ENCODE data around the gene BCLAF3. TPM values are rescaled to one million over a fixed set of nuclear protein-coding genes. Genes with fewer than 3 reads are reported as not detected.

Gene BCLAF3
- 1 to 10 TPM; 3.0 to 4.7 TPM for total RNA-seq

DNA sequence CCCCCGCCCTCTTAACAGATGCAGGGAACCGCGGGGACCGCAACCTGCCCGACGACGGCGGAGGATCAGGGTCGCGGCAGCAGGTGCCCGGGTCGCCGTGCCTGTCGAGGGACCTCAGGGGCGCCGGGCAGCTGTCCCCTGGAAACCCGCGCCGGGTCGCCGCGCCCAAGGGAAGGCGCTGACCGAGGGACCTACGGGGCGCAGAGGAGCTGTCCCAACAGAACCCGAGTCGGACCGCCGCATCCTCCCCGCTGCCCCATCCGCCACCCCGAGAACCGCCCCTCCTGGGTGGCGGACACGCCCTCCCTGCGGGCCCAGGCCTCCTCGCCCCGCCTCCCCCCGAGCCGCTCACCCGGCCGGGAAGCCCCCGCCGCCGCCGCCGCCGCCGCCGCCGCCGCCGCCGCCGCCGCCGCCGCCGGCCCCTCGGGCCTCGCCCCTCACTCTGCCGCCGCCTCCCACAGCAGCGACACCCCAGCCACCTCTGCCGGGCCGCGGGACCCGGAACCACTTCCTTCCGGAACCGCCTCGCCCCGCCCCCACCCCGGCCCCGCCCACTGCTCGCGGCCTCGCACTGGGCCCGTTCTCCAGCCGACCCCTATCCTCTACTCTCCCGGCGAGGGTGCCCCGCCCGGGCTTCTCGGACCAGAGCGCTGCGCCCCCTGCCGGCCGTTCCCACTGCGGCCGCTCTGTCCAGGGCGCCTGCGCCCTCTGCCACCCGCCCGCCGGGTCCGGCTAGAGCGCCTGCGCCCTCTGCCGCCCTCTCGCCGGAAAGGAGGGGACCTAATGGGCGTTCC, at the start of gene BCLAF3:
BCLAF3 (minus strand) TSS at position 506 of the 794 bp plus-strand sequence. CDS start 20,797 bp downstream, outside the sequence.
- H3K27me3 Mint-ChIP-seq, result no peaks in the 10 kb centered on the region
- peak within 1 kb of the TSS; percentile 82 for H3K27ac Mint-ChIP-seq
- ATAC-seq (replicated peaks), result peak; percentile 98
- H3K4me1 Mint-ChIP-seq, result no peaks in the 10 kb centered on the region
- H3K9me3 Mint-ChIP-seq, result no peaks in the 10 kb centered on the region
- peak within 1 kb of the TSS; percentile 89 for H3K4me3 Mint-ChIP-seq
- peaks cover 6% of the 10 kb centered on the region for H3K36me3 Mint-ChIP-seq (ENCODE audit: low read depth)

DNA sequence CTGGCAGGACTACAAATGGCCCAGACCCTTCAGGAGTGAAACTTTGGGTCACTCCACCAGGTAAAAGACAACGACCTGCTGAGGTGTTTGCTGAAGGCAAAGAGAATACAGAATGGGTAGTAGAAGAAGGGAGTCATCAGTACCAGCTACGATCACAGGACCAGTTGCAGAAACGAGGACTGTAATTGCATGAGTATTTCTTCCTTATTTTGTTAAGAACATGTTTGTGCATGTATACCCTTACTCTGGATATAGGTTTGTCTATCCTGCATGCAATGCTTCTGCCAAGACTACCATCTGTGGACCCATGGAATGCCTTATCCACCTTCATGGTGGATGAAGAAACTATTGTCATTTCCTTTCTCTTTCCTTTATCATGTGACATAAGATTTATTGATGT, 48.1 kb upstream of the BCLAF3 start:
- H3K27ac Mint-ChIP-seq, result no peak overlapping the region
- no peaks in the 10 kb centered on the region for H3K9me3 Mint-ChIP-seq
- H3K4me1 Mint-ChIP-seq, result no peaks in the 10 kb centered on the region
- ATAC-seq (replicated peaks), result no peak
- H3K27me3 Mint-ChIP-seq, result no peaks in the 10 kb centered on the region
- no peak overlapping the region for H3K4me3 Mint-ChIP-seq
- H3K36me3 Mint-ChIP-seq (ENCODE audit: low read depth), result no peaks in the 10 kb centered on the region

DNA sequence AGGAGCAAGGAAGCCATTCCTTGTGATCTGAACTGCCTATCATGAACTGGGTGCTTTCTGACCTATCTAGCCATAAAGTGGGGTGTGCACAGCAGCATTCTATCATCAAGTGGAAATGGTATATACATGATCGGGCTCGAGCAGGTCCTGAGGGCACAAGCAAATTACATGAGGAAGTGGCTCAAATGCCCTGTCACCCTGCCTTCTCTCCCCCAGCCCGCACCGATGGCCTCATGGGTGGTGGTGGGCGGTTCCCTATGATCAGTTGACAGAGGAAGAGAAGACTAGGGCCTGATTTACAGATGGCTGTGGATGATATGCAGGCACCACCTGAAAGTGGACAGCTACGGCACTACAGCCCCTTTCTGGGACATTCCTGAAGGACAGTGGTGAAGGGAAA, 46.3 kb upstream of the BCLAF3 start:
- Mint-ChIP-seq H3K9me3 (no peaks in the 10 kb centered on the region), H3K4me3 (no peak overlapping the region), H3K27me3 (no peaks in the 10 kb centered on the region), H3K27ac (no peak overlapping the region), H3K36me3 (ENCODE audit: low read depth) (no peaks in the 10 kb centered on the region), H3K4me1 (no peaks in the 10 kb centered on the region)
- no peak for ATAC-seq (replicated peaks)

DNA sequence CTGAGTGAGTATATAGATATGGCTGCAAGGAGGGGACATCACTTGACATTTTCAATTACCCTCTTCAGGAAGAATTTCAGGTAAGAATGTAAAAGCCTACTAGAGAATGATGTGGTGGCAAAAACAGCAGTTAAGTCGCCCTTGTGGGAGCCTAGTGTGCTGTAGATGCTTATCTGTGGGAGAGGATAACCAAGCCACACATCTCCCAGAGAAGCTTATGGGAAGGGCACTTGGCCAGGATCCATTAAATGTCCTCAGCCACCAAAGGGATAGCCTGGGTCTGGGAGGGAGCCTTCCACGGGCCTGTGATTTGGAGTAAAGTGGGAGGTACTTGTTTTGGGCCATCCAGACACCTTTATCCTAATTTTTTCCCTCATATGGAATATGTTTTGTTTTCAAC, 41.3 kb upstream of the BCLAF3 start:
- Mint-ChIP-seq H3K27ac (no peak overlapping the region), H3K27me3 (no peaks in the 10 kb centered on the region), H3K4me3 (no peak overlapping the region), H3K9me3 (no peaks in the 10 kb centered on the region), H3K36me3 (ENCODE audit: low read depth) (no peaks in the 10 kb centered on the region), H3K4me1 (no peaks in the 10 kb centered on the region)
- no peak for ATAC-seq (replicated peaks)

DNA sequence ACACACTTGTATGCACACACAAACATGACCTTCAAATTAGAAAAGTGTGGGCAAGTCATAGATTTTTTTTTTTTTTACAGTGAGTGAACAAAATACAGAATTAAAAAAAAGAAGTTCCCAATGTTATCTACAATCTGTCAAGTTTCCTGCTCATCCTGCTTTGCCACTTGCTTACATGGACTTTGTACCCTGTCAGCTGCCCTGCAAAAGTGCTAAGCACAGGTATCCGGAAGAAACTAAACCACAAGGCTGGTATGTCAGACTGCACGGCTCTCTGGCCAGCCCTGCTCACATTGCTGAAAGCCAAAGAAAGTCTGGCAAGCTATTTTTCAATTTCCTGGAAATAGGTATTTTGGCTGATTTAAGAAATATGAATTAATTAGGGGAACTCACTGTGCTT, 38.9 kb upstream of the BCLAF3 start:
- no peaks in the 10 kb centered on the region for H3K27me3 Mint-ChIP-seq
- no peak overlapping the region for H3K4me3 Mint-ChIP-seq
- no peaks in the 10 kb centered on the region for H3K9me3 Mint-ChIP-seq
- ATAC-seq (replicated peaks), result no peak
- no peak overlapping the region for H3K27ac Mint-ChIP-seq
- H3K4me1 Mint-ChIP-seq, result no peaks in the 10 kb centered on the region
- H3K36me3 Mint-ChIP-seq (ENCODE audit: low read depth), result no peaks in the 10 kb centered on the region

DNA sequence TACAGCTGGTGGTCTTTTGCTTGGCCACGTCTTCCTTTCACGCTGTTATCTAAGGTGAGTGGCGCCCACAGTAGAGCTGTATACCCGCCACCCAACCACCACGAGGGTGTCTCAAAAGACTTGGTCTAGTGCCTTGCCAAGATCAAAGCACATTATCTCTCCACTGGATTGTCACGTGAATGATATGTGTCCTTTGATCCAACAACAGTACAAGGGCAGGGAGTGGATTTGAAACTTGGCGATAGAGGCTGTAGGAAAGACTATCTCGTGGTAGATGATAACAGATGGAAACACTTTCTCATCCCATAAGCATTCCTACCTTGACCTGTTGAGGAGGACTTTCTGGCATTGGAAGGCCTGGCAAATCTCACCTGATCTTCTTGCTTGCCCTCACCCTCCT, 37.7 kb upstream of the BCLAF3 start:
- no peaks in the 10 kb centered on the region for H3K9me3 Mint-ChIP-seq
- H3K36me3 Mint-ChIP-seq (ENCODE audit: low read depth), result no peaks in the 10 kb centered on the region
- no peak overlapping the region for H3K4me3 Mint-ChIP-seq
- no peaks in the 10 kb centered on the region for H3K27me3 Mint-ChIP-seq
- no peaks in the 10 kb centered on the region for H3K4me1 Mint-ChIP-seq
- ATAC-seq (replicated peaks), result no peak
- no peak overlapping the region for H3K27ac Mint-ChIP-seq

DNA sequence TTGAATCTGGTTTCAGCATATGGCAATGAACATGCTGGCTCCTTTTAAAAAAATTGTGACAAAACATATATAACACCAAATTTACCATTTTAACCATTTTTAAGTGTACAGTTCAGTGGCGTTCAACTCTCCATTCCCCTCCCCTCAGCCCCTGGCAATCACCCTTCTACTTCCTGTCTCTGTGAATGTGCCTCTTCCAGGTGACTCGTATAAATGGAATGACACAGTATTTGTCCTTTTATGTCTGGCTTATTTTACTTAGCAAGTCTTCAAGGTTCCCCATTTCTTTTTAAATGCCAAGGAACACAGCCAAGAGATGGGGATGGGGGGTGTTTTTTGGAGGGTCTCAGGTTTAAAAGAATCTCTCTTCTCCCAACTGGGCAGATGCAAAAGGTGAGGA, 35.4 kb upstream of the BCLAF3 start:
- no peaks in the 10 kb centered on the region for H3K36me3 Mint-ChIP-seq (ENCODE audit: low read depth)
- no peak for ATAC-seq (replicated peaks)
- no peaks in the 10 kb centered on the region for H3K4me1 Mint-ChIP-seq
- peaks cover 4% of the 10 kb centered on the region for H3K27me3 Mint-ChIP-seq
- H3K4me3 Mint-ChIP-seq, result no peak overlapping the region
- H3K9me3 Mint-ChIP-seq, result no peaks in the 10 kb centered on the region
- H3K27ac Mint-ChIP-seq, result no peak overlapping the region

DNA sequence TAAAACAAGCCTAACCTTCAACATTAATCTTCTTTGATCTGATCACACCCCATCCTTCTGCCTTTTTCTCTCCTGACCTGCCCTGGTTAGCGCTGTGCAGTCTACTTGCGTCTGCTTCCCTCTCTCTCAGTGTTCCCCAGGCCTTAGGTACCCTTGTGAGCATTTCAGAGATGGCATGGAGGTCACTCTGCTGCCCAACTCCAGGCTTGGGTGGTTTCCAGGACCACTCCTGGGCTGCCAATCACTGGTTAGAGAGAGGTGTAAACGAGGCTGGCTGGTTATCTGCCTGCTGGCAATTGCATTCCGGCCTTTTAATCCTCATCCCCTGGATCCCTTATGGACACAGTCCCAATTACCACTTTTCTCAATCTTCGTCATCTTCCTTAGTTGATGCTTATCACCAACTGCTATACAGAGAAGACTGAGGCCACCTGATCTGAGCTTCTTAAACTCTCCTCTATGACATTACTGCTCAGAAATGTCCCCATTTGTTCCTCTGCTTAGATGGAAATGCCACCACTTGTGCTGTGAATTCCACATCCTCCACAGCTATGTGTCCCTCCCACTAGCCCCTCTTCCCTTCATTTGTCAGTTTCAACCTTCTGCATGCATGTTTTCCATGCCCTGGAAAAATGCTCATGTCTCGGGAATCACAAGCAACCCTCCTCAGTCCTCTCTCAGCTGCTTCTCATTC, 29.0 kb upstream of the BCLAF3 start:
- Mint-ChIP-seq H3K36me3 (ENCODE audit: low read depth) (no peaks in the 10 kb centered on the region), H3K27ac (no peak overlapping the region)
- no peak for ATAC-seq (replicated peaks)

DNA sequence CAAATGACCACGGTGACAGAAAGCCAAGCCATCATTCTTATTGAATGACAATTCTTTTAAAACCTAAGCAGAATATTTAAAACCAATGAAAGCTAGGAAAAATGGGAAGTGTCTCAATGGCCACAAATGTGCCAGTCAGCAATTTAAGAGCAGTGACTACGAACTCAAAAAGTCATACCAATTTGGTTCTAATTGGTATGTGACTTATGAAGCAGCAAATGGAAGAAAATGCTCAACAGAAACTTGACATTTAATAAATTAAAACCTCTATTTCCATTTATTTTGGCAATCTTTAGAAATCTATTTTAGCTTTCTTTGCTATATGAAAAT, 25.7 kb upstream of the BCLAF3 start:
- H3K4me3 Mint-ChIP-seq, result no peak overlapping the region
- no peak for ATAC-seq (replicated peaks)
- no peaks in the 10 kb centered on the region for H3K36me3 Mint-ChIP-seq (ENCODE audit: low read depth)
- H3K9me3 Mint-ChIP-seq, result peaks cover 13% of the 10 kb centered on the region
- H3K27me3 Mint-ChIP-seq, result peaks cover 4% of the 10 kb centered on the region
- H3K27ac Mint-ChIP-seq, result no peak overlapping the region
- no peaks in the 10 kb centered on the region for H3K4me1 Mint-ChIP-seq

More for the DNA sequence above, 29.0 kb upstream of the BCLAF3 start:
- Mint-ChIP-seq H3K27me3 (peaks cover 8% of the 10 kb centered on the region), H3K4me1 (no peaks in the 10 kb centered on the region), H3K9me3 (peaks cover 13% of the 10 kb centered on the region), H3K4me3 (no peak overlapping the region)

DNA sequence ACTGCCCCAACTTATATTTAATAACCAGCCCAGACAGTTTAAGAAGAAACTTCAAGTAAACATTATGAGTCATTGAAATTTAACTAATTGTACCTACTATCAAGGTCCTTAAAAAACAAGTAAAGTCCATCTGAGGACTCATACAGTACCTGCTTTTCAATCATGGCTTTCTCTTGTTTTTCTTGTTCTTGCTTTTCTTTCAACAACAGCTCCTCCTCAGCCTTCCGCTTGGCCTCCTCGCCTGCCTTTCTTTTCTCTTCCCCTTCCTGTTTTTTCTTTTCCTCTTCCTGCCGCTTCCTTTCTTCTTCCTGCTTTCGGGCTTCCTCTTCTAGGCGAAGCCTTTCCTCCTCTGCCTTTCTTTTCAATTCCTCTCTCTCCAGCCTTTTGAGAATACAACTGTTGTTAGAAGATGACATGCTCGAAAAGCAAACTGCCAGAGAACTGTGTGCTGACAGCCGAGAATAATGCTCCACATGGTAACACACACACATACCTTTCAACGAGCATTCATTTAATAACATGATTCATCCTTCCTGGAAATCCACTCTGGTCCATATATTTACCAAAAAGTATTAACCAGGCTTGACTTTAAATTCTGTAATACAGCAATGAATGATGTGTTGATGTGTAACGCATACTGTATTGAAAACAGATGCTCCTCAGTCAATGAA, 25.2 kb upstream of the BCLAF3 start:
- no peaks in the 10 kb centered on the region for H3K4me1 Mint-ChIP-seq
- peaks cover 4% of the 10 kb centered on the region for H3K27me3 Mint-ChIP-seq
- peaks cover 13% of the 10 kb centered on the region for H3K9me3 Mint-ChIP-seq
- ATAC-seq (replicated peaks), result no peak
- H3K36me3 Mint-ChIP-seq (ENCODE audit: low read depth), result no peaks in the 10 kb centered on the region
- no peak overlapping the region for H3K4me3 Mint-ChIP-seq
- H3K27ac Mint-ChIP-seq, result no peak overlapping the region

DNA sequence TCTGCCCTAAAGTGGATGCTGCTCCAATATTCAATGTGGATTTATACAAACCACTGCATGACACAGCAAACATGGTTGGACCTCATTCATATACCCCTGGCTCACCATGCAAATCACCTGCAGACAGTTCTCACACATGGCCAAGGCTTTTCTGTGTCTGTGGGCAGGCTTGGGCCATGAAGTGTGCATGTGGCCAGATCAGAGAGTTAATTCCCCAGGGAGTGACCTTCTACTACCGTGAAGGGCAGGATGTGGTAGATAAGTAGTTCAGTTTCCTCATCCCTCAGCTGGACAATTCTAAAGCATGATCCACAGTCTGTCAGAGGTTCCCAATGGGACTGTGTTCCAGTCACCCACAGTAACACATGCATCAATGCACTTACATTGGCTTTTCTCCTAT, 24.6 kb upstream of the BCLAF3 start:
- H3K27me3 Mint-ChIP-seq, result peaks cover 4% of the 10 kb centered on the region
- H3K36me3 Mint-ChIP-seq (ENCODE audit: low read depth), result no peaks in the 10 kb centered on the region
- H3K9me3 Mint-ChIP-seq, result peaks cover 13% of the 10 kb centered on the region
- ATAC-seq (replicated peaks), result no peak
- H3K4me1 Mint-ChIP-seq, result no peaks in the 10 kb centered on the region
- H3K4me3 Mint-ChIP-seq, result no peak overlapping the region
- no peak overlapping the region for H3K27ac Mint-ChIP-seq

DNA sequence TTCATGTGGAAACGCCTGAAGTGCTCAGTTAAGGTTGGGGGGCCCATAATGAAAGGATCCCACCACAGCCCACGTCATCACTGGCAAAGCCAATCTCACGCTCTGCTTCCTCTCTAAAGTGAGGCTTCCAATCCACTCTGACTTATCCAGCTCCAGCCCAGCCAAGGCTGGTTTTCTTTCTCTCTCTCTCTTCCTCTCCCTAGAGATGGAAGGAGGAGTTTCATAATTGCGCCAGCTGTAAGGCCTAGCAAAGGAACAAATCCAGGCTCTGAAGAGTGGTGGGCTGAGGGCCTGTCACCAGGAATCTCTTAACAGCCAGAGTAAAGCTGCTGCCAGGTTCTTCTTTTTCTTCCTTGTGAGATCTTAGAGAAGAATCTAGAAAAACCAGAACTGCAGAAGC, 20.7 kb upstream of the BCLAF3 start:
- no peak for ATAC-seq (replicated peaks)
- no peaks in the 10 kb centered on the region for H3K4me1 Mint-ChIP-seq
- no peaks in the 10 kb centered on the region for H3K27me3 Mint-ChIP-seq
- no peak overlapping the region for H3K4me3 Mint-ChIP-seq
- peaks cover 10% of the 10 kb centered on the region for H3K9me3 Mint-ChIP-seq
- no peaks in the 10 kb centered on the region for H3K36me3 Mint-ChIP-seq (ENCODE audit: low read depth)
- no peak overlapping the region for H3K27ac Mint-ChIP-seq

DNA sequence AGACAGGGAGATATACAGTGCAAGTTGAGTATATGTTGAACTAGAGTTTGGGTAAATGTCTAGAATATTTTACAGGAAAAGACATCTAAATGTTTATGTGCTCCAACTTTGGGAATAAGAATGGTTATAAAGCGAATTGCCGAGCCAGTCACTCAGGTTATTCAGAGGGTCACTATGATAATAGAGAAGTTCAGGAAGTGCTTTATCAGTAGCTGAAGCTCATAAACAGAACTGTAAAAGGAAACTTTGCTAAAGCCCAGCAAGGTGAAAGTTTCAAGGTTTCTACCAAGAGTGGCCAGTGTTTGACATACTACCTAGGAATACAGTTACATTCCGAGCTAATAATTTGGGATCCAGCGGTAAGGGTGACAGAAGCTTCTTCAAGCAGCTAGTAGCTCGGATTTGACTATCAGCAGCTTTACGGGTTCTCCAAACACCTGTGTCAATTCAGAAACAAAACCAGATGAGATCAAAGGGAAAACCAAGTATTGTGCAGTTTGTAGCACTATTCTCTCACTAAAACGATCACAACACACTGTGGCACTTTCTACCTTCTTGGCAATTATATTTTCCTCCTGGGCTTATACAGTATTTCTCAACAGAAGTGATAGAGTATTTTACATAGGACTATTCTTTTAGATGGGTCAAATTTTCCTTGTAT, 17.2 kb upstream of the BCLAF3 start:
- no peak for ATAC-seq (replicated peaks)
- H3K27me3 Mint-ChIP-seq, result no peaks in the 10 kb centered on the region
- no peak overlapping the region for H3K4me3 Mint-ChIP-seq

DNA sequence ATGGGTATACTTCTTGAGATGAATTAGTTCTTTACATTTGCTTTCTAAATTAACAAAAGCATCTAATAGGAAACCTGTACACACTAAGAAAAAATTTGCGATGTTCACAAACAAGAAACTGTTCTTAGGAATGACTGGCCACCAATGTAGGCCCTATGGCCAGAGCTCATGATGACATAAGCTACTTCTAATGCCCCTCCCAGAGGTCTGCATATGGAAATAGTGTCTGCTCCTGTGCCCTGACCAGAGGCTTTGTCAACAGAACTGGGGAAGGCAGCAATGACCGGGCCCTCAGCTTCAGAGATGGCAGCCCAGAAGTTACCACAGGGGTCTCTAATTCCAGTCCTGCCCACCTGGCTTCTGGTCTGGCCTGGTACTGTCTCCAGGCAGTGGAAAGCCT, 15.0 kb upstream of the BCLAF3 start:
- no peak for ATAC-seq (replicated peaks)
- H3K4me3 Mint-ChIP-seq, result no peak overlapping the region
- H3K27me3 Mint-ChIP-seq, result no peaks in the 10 kb centered on the region
- H3K9me3 Mint-ChIP-seq, result no peaks in the 10 kb centered on the region
- no peaks in the 10 kb centered on the region for H3K36me3 Mint-ChIP-seq (ENCODE audit: low read depth)
- H3K4me1 Mint-ChIP-seq, result no peaks in the 10 kb centered on the region
- H3K27ac Mint-ChIP-seq, result no peak overlapping the region

More for the DNA sequence above, 17.2 kb upstream of the BCLAF3 start:
- Mint-ChIP-seq H3K36me3 (ENCODE audit: low read depth) (no peaks in the 10 kb centered on the region), H3K9me3 (no peaks in the 10 kb centered on the region), H3K4me1 (no peaks in the 10 kb centered on the region), H3K27ac (no peak overlapping the region)
